C4-2B (cell line): ENCODE measurements around the gene SEC22A.

Source experiments
- H3K27ac ChIP-seq: fragments of 450-650 bp; 2 replicates; pipeline ENCODE4 v1.5.1; 2017
- ZFX ChIP-seq: fragments of 450-650 bp; IDR thresholded peaks from 2 replicates; pipeline ENCODE4 v1.6.1; 2017
- TF ChIP-seq, protein P1 (sequence below): fragments of 450-650 bp; conservative IDR thresholded peaks from 2 replicates; pipeline ENCODE4 v1.5.1; 2017; ENCODE audit warnings: mild to moderate bottlenecking

The SEC22A gene

DNA sequence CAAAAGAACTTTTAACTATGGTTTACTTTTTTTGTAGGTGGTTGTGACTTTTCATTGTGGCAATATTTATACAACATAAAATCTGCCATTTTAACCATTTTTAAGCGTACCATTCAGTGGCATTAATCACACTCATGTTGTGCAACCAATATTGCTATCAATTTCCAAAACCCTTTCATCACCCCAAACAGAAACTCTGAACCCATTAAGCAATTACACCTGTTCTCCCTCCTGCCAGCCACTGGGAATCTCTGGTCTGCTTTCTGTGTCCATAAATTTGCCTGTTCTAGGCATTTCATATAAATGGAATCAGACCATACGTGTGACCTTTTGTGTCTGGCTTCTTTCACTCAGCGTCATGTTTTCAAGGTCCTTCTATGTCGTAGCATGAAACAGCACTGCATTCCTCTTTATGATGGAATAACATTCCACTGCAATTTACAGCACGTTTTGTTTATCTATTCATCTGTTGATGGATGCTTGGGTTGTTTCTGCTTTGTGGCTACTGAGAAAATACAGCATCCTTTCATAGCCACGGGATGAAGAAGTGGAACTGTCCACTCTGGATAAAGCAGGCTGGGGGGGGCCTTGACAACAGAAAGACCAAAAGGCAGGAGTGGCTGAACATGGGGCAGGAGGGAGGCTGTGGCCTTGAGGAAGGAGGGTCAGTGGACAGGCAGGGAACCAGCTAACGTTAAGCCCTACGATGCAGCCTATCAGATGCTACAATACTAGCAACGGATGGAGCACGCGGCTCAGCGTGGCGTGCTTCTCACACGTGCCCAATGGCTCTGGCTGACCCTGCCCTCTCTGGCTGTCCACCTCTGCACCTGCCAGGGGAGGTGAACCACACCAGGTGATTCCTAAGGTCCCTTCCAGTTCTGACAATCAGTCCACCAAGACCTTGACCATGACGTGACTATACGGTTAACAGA is 110.9 kb downstream of the SEC22A start:
- TF ChIP-seq ZFX, result no peak
- TF ChIP-seq, protein P1, sequence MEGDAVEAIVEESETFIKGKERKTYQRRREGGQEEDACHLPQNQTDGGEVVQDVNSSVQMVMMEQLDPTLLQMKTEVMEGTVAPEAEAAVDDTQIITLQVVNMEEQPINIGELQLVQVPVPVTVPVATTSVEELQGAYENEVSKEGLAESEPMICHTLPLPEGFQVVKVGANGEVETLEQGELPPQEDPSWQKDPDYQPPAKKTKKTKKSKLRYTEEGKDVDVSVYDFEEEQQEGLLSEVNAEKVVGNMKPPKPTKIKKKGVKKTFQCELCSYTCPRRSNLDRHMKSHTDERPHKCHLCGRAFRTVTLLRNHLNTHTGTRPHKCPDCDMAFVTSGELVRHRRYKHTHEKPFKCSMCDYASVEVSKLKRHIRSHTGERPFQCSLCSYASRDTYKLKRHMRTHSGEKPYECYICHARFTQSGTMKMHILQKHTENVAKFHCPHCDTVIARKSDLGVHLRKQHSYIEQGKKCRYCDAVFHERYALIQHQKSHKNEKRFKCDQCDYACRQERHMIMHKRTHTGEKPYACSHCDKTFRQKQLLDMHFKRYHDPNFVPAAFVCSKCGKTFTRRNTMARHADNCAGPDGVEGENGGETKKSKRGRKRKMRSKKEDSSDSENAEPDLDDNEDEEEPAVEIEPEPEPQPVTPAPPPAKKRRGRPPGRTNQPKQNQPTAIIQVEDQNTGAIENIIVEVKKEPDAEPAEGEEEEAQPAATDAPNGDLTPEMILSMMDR, result no peak
- H3K27ac ChIP-seq, result no peak overlapping the region

DNA sequence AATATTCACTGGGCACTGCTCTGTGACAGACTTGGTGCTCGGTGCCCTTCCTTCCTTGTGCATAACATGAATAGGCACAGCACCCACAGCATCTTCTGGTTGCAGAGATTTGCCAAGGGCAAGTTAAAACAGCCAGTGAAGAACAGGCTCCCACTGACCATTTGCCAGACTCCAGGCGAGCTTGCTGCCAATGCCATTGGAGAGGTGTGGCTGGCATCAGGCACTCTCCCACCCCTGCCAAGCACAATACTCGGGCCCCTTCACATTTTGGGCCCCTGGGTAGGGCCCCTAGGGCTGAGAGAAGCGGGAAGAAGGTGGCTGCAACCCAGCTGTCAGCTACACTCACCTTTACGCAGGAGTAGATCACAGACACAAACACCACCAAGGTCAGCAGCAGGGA is 112.1 kb downstream of the SEC22A start:
- no peak for TF ChIP-seq ZFX
- TF ChIP-seq, protein P1, result no peak
- H3K27ac ChIP-seq, result no peak overlapping the region

DNA sequence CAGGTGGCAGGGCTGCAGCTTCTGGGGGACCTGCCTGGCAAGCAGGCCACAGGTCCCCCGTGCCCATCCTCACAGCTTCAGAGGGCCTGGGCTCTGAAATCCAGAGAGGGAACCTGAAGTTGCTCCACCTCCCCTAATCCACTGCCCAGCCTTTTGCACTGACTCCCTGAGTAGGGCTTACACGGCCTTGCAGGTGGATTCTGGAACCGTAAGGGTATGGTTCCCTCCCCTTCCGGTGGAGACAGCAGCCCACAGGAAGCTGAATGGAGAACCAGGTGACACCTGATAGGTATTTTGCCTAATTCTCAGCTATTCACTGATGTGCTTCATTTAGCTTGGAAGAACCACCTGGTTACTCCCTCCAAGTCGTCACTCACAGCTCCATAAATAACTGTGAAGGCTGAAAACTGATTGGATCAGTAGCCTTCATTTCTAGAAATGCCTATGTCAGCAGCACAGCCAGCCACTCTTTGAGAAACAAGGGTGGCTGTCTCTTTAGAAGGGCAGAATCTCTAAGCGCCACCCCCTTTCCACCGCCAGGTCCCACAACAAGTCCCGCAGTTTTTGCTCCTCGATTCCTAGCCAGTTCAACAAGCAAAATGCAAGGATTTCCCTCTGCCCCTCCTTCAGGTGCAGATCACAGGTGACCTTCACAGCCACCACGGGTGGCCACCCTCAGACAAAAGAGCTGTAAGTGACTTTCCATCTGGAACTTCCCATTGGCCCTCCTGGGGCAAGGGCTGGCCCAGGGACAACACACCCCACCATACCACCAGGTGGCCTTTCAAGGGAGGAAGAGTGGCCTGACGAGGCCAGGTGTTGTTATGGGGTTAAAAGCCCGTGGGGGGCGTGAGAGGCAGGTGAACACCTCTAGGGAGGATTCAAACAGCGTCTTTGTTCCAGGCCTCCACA is 112.9 kb downstream of the SEC22A start:
- no peak overlapping the region for H3K27ac ChIP-seq
- TF ChIP-seq, protein P1, result no peak
- no peak for TF ChIP-seq ZFX

DNA sequence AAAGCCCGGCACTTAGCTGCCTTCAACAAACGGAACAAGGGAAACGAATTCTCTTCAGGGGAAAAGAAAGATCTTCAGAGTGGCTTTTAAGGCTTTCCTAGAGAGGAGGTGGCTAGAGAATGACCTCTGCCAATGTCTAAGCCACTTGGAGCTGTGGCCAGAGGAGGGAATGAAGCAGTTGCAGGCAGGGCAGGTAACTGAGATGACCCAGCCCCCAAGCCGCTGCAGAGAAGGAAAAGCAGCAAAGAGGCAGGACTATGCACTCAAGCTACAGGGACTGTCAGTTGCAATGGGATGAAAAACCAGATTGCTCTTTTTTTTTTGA is 113.5 kb downstream of the SEC22A start:
- no peak for TF ChIP-seq ZFX
- TF ChIP-seq, protein P1, result no peak
- no peak overlapping the region for H3K27ac ChIP-seq

DNA sequence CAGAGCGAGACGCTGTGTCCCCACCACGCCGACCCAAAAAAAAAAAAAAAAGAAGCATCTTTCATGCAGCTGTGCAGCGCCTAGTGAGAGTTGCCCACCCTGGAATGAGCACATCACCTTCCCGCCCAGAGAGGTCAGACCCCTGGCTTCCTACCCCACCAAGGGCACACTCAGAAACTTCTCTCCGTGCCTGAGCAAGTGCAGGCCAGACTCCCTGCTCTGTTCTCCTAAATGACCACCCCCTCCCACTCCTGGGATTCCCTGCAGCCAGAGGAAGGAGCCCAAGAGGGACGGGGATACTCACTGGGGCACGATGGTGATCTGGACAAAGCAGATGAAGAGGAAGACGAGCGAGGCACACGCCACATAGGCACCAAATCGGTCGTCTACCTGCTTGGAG is 116.0 kb downstream of the SEC22A start:
- TF ChIP-seq, protein P1, result no peak
- TF ChIP-seq ZFX, result no peak
- H3K27ac ChIP-seq, result no peak overlapping the region

DNA sequence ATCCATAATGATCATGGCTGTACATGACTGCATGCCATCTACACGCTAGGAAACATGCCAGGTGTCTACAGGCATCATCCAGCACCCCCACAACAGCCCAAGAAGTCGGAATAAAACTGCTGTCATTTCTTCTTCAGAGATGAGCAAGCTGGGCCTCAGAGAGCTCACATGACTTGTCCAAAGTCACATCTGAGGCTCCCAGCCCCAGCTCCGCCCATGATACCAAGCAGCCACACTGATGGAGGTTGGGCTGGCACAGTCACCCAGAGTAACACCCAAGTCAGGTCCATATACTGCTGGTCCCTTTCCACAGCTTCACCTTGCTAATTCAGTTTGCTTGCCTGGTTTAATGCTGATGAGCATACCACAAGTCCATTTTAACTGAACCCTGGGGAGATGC is 116.6 kb downstream of the SEC22A start:
- no peak for TF ChIP-seq ZFX
- TF ChIP-seq, protein P1, result no peak
- no peak overlapping the region for H3K27ac ChIP-seq

DNA sequence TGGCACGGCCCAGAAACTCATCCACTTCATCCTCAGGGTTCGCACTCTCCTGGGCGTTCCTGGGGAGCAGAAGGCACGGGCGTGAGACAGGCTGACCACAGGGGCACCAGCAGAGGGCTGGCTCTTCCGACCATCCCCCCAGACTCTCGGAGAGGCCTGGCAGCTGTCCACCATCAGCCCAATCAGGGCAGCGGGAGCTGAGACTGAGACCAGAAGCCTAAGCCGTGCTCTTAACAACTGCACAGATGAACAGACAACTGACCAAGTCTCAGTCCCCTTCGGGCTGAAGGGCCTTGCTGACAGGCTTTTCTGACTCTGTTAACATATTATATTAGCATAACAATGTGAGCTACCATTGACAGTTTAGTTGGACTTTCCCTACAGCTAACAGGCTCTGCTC is 118.0 kb downstream of the SEC22A start:
- no peak for TF ChIP-seq ZFX
- TF ChIP-seq, protein P1, result no peak
- no peak overlapping the region for H3K27ac ChIP-seq
